ENCODE results near the gene TMEM9B.

Gene TMEM9B

GRCh38 chr11:8928981-8929615, 35.1 kb downstream of the TMEM9B start:
- no peak for DNase-seq (ENCODE audit: low read depth)

- no peak for DNase-seq (ENCODE audit: low read depth)
These were observed 36.0 kb downstream of the TMEM9B start for GRCh38 chr11:8928205-8928604.

- no peak for DNase-seq (ENCODE audit: low read depth)
These were observed 37.0 kb downstream of the TMEM9B start for GRCh38 chr11:8927233-8927632.

GRCh38 chr11:8926236-8926635, 38.0 kb downstream of the TMEM9B start:
- DNase-seq (ENCODE audit: low read depth): no peak

- no peak for DNase-seq (ENCODE audit: low read depth)
These were observed 38.5 kb downstream of the TMEM9B start for GRCh38 chr11:8925711-8926110.

- DNase-seq (ENCODE audit: low read depth): no peak
These were observed 41.6 kb downstream of the TMEM9B start for GRCh38 chr11:8922691-8923090.

- DNase-seq (ENCODE audit: low read depth): no peak
These were observed 47.0 kb downstream of the TMEM9B start for GRCh38 chr11:8917157-8917825.

GRCh38 chr11:8914661-8915018, 49.6 kb downstream of the TMEM9B start:
- no peak for DNase-seq (ENCODE audit: low read depth)

GRCh38 chr11:8913961-8914660, 50.1 kb downstream of the TMEM9B start:
- DNase-seq (ENCODE audit: low read depth): peak; percentile 28

GRCh38 chr11:8911029-8911823, 53.0 kb downstream of the TMEM9B start, which contains the start of gene AKIP1:
TSS of gene AKIP1 (plus strand) at chr11:8911189. CDS start at chr11:8911450, 261 bp downstream.
- DNase-seq (ENCODE audit: low read depth): peak; percentile 83

GRCh38 chr11:8910649-8911026, 53.6 kb downstream of the TMEM9B start:
- DNase-seq (ENCODE audit: low read depth): no peak

GRCh38 chr11:8908099-8908498, 56.1 kb downstream of the TMEM9B start:
- DNase-seq (ENCODE audit: low read depth): no peak

- DNase-seq (ENCODE audit: low read depth): no peak
These were observed 57.1 kb downstream of the TMEM9B start for GRCh38 chr11:8907116-8907515.

GRCh38 chr11:8905528-8906165, 58.6 kb downstream of the TMEM9B start:
- DNase-seq (ENCODE audit: low read depth): no peak

- DNase-seq (ENCODE audit: low read depth): no peak
These were observed 65.0 kb downstream of the TMEM9B start for GRCh38 chr11:8899119-8899753.

Measured in activated T-cell treated with anti-CD3 and anti-CD28 coated beads for 24 hours (primary cell).